ENCODE data around the gene SLC9A7.
A peak's percentile ranks its signal among the peaks of the same experiment; 100 is the strongest.

Gene SLC9A7

DNA sequence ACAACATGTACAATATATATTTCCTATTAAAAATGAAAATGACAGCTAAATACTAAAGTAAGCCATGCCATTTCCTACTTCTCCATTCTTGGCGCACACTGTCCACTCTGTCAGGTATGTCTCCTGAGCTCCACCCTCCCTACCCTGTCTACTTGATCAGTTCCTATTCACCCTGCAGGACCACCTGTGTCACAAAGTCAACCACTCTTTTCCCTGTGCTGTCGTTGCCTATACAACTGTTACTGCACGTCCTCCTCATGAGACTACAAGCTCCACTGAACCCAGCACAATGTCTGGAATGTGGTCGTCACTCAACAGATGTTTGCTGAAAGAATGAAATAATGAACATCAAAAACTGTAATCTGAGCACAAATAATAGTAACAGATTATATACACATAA lies 54.9 kb downstream of the SLC9A7 start:
- no peak for DNase-seq

- DNase-seq: no peak
Observed at GRCh38 chrX:46698691-46699090, 60.2 kb downstream of the SLC9A7 start.

DNA sequence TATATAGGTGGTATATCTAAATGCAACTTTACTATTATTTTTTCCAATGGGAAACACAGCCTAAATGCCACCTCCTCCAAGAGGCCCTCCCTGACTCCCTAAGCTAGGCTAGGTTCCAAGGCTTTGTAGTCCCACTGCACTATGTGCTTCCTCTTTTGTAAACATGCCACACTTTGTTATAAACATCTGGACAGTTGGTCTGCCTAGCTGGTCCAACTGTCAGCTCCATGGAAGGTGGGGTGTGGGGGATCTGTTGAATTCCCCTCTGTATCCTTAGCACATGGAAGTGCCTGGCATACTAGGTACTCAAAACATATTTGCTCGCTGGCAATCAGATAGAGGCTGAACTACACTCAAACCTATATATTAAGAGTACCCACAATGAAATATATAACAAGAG lies 63.4 kb downstream of the SLC9A7 start:
- DNase-seq: no peak

GRCh38 chrX:46694549-46694948 lies 64.4 kb downstream of the SLC9A7 start:
- DNase-seq: peak; percentile 57

GRCh38 chrX:46693149-46693548 lies 65.8 kb downstream of the SLC9A7 start:
- no peak for DNase-seq

DNA sequence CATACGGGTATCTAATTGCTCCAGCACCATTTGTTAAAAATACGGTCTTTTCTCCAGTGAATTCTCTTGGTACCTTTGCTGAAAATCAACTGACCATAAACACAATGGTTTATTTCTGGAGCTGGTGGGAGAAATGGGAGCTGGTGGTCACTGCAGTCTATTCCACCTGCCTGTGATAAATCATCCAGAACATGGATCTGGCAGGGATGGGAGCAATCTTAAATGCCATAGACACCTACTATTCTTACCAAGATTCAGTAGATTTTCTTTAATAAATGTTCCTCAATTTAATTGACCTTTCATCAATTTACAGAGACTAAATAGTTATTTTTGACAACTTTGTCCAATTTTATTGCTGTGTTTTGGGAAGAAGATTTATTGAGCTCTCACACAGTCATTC lies 68.1 kb downstream of the SLC9A7 start:
- DNase-seq: no peak

DNA sequence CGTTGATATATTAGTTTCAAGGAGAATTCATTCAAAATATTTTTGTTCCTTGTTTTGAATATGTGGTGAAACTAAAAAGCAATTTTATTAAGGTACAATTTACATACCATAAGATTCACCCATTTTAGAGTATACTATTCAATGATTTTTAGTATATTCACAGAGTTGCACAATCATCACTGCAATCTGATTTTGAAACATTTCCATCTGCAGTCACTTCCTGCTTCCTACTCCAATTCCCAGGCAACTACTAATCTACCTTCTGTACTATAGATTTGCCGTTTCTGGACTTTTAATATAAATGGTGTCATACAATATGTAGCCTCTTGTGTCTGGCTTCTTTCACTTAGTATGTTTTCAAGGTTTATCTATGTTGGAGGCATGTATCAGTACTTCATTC lies 71.3 kb downstream of the SLC9A7 start:
- no peak for DNase-seq

- peak; percentile 57 for DNase-seq
Observed at GRCh38 chrX:46686003-46686645, 72.8 kb downstream of the SLC9A7 start.

DNA sequence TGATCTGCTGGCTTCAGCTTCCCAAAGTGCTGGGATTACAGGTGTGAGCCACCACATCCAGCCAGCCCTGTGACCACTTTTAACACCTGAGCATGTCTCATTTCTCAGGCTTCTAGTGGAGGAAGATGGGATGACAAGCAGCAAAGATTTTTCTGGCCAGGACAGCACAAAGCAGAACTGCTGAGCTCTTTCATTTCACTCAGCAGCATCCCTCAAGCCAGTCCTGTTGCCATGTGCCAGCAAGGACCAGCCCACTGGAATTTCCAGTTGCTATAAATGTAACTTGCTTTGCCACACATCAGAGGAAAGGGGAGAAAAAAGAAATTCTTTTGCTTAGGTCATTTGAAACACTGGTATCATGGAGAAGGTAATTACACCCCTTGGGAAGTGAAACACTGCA lies 75.9 kb downstream of the SLC9A7 start:
- no peak for DNase-seq

DNA sequence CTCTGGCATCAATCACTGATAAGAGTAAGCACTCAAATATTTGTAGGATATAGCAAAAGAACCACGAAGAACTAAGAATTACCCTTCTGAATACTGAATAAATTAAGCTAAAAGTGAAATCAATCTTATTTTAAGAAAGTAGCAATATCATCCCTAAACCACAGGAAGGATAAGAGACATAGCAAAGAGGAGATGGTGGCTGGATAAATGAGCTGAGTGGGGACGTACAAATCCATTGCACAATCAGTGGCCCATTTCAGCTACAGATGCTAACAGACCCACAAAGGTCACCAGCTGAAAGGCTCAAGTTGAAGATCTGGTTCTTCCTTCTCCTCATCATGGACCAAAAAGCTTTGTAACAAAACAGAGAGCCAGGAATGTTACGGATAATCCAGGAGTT lies 77.1 kb downstream of the SLC9A7 start:
- DNase-seq: no peak

DNA sequence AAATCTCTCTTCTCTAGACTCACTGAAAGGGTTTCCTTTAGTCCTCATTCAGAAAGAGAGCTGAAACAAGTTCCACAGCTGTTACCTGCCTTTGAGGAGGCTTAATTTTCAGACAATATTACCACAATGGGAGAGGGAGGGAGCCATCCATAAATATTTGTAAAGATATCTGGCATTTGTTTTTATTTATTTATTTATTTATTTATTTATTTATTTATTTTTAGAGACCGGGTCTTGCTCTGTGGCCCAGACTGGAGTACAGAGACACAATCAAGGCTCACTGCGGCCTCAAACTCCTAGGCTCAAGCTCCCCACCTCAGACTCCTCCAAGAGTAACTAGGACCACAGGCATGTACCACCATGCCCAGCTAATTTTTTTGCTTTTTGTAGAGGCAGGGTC lies 80.7 kb downstream of the SLC9A7 start:
- no peak for DNase-seq

- no peak for DNase-seq
Observed at GRCh38 chrX:46676399-46677356, 82.2 kb downstream of the SLC9A7 start.

DNA sequence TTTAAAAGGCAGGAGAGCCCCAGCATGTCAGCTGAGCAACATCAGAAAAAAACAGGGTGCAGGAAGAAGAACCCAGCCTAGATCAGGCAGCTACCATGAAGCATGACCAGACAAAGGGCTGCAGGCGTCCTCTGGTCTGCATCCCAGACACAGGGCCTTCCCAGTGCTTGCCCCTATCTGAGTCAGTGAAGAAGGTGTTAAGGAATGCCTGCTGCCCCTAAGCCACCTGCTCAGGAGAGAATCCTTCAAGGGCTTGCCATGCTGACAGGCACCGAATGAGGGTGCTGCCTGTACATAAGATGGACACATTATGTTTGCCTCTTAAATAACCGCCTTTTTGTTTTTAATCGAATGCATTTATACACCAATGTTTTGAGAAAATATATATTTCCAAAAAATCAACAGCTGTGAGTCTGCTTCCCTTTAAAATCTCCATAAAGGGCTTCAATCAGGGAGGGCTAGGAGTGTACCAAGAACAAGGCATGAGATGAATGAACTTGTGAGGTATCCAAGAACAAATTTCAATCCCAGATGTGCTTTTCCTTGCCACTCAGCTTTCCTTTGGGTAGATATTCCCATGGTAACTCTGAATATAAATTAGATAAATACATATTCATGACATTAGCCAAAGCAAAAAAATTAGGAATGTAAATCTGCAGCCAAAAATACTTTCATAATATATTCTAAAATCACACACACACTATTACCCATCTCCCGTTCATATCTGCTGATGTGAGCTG lies 85.1 kb downstream of the SLC9A7 start:
- DNase-seq: no peak

DNA sequence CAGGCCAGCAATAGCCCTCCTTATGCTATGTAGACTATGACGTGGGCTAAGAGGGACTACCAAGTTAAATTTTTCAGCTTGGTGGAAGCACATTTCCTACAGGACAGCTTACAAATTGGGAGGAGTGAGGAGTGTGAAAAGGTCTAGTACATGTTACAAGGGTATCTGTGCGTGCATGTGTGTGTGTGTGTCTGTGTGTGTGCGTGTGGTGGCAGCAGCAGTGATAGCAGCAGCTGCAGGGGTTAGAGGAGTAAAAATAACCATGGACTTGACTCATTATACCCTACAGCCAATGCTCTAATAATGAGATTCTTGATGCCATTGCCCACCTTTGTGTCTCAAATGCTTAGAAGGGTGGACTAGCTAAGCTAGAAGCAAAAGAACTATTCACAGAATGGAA lies 88.6 kb downstream of the SLC9A7 start:
- DNase-seq: no peak

GRCh38 chrX:46666831-46667230 lies 92.1 kb downstream of the SLC9A7 start:
- DNase-seq: no peak

DNA sequence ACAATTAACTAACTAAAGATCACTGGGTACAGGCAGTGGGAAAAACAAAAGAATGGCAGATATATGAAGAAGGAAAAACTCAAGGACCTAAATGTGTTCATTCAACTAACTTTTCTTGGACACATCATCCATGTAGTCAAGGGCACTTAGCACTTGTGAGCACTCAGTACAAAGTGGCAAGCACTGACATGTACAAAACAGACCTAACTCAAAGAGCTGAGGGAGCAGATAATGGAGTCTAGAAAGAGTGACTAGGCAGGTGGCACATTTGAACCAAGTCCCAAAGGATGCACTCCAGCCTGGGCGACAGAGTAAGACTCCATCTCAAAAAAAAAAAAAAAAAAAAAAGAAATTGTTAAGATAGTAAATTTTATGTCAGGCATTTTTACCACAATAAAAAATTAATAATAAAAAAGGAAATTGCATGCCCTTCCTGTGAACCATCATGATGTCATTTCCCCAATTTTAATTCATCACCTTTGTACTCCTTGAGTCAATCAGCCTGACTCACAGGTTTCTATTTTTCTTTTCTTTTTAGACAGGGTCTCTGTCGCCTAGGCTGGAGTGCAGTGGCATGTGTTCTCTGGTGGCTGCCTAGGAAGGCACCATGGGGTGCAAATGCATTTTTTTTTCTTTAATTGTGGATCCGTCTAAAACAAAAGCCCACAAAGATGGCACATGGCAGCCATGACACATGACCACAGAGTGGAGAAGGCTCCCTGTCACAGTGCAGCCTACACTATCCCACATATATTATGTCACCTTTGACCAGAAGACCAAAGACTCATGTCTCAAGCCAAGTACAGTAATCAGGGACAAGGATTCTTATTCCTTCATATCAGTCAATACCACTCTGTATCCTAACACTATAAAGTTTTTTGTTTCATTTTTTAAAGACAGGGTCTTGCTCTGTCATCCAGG lies 93.4 kb downstream of the SLC9A7 start:
- DNase-seq: no peak

DNA sequence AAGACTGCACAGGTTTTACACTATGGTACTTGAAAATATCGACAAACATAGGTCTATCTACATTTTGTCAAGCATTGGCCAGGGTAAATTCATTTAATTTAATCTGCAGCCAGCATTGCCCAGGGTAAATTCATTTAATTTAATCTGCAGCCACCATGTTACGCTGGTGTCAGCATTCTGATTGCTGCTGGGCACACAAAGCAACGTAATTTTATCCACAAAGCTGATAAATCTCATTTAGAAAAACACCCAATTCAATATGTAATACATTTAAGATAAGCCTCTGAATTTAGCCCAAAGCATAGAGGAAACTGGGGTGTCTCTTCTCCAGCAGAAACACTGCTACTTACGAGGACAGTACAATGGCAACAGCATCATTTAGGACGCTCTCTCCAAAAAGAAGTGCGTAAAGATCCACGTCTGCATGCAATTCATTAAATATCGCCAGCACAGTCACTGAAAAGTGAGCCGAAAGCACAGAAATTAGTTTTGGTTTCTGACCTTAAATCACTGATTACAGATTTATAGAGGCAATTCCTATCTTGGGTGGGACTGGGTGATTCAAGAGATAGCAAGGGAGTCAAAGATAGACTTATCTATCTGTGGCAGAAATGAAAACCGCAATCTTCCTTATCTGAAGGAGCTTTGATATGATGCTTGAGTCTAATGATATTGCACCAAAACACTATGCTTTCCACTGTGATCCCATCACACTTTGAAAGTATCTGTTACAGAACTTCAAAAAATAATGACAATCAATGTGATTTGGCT lies 96.5 kb downstream of the SLC9A7 start:
- DNase-seq: no peak

DNA sequence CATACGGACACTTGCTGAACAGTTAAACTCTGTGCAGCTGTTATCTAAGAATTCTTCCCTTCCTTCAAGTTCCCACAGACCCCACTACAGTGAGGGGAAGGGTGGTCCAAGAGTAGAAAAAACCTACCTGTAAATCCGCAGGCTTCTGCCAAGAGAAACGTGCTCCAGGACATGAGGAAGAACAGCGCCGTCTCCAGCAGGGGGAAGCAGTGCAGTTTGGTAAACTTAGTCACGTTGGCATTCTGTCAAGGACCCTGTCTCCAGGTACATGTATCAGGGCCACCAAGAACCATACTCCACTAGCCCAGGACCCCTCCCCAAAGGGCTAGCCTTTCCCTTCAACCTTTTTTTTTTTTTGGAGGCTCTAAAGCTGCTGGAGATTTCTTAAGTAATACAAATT lies 105.4 kb downstream of the SLC9A7 start:
- no peak for DNase-seq

GRCh38 chrX:46649421-46650260 lies 109.3 kb downstream of the SLC9A7 start:
- peak; percentile 44 for DNase-seq

DNA sequence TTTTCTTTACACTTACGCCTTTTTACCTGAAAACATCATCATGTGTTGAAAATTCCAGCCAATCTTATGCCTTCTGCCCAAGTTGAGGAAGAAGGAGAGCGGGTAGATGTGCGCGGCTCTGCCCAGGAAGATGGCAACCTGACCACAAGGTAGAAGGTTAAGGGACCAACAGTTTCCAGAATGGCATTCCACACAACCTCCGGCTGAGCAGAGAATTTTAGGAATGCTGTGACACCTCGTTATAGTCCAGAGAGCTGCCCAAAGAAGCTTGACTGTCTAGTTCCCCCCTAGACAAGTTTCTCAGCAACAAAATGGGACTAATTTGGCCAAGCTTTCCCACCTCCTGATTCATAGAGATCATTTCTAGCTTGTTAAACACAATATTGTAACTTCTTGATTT lies 110.3 kb downstream of the SLC9A7 start:
- DNase-seq: no peak

All from fibroblast of skin of scalp (primary cell).